ENCODE data around the gene NHLH2. TPM values are rescaled to one million over a fixed set of nuclear protein-coding genes. Genes with fewer than 3 reads are reported as not detected.

The NHLH2 gene
- total RNA-seq, 1 experiment from 2014 or later = not detected

DNA sequence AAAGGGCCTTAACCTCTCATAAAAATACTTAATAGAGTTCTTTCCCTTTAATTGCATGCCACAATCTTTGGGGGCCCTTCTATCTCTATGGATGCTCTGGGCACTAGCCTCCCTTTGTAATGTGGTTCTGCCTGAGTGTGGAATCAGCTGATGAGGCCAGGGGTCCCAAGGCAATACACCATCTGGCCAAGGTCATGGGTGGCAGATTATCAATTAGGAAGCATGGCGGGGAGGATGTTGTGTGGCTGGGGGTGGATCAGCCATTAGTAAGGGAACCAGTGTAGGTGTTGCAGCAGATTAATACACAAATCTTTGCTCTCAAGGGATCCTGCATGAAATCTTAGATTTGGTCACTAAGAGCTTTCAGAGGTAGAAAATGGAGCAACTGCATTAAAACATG lies 35.3 kb downstream of the NHLH2 start:
- H3K4me3 ChIP-seq (ENCODE audit: low read depth in 2 of 2, low read length in 2 of 2) = no peak overlapping the region
- in situ Hi-C loops (cut with HindIII; ENCODE audit: low pct_unique_long_range_greater_than_20kb, low sequenced_read_pairs) = no loop called here
- H3K4me1 ChIP-seq (ENCODE audit: control insufficient read depth, insufficient read depth, low read length) = no peaks in the 10 kb centered on the region
- intact Hi-C loops (cut with micrococcal nuclease; ENCODE audit: unreplicated experiment) = loop anchor here (10.0 kb wide), 1 partner anchor 179 kb away; no protein-coding TSS in a partner anchor
- H3K27me3 ChIP-seq (ENCODE audit: control insufficient read depth, insufficient read depth, low read length) = no peaks in the 10 kb centered on the region
- no TSS peak for BruUV-seq (replicated peaks)
- no peaks in the 10 kb centered on the region for H3K36me3 ChIP-seq (ENCODE audit: control insufficient read depth, insufficient read depth, low read length)
- ATAC-seq (no peak), DNase-seq (ENCODE audit: low read depth, low spot score) (no peak)
- TF ChIP-seq POLR2AphosphoS5 (IDR thresholded peaks at IDR 0.05; ENCODE audit: low read depth, low read length) = no peak
- TF ChIP-seq, protein P1, sequence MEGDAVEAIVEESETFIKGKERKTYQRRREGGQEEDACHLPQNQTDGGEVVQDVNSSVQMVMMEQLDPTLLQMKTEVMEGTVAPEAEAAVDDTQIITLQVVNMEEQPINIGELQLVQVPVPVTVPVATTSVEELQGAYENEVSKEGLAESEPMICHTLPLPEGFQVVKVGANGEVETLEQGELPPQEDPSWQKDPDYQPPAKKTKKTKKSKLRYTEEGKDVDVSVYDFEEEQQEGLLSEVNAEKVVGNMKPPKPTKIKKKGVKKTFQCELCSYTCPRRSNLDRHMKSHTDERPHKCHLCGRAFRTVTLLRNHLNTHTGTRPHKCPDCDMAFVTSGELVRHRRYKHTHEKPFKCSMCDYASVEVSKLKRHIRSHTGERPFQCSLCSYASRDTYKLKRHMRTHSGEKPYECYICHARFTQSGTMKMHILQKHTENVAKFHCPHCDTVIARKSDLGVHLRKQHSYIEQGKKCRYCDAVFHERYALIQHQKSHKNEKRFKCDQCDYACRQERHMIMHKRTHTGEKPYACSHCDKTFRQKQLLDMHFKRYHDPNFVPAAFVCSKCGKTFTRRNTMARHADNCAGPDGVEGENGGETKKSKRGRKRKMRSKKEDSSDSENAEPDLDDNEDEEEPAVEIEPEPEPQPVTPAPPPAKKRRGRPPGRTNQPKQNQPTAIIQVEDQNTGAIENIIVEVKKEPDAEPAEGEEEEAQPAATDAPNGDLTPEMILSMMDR (IDR thresholded peaks at IDR 0.05) = no peak
- no peaks in the 10 kb centered on the region for H3K9me3 ChIP-seq (ENCODE audit: control insufficient read depth, insufficient read depth, low read depth, low read length)
- H3K27ac ChIP-seq (ENCODE audit: low read length) = no peak overlapping the region
- POLR2A ChIA-PET = no interaction called here
- CTCF ChIA-PET = no interaction called here

DNA sequence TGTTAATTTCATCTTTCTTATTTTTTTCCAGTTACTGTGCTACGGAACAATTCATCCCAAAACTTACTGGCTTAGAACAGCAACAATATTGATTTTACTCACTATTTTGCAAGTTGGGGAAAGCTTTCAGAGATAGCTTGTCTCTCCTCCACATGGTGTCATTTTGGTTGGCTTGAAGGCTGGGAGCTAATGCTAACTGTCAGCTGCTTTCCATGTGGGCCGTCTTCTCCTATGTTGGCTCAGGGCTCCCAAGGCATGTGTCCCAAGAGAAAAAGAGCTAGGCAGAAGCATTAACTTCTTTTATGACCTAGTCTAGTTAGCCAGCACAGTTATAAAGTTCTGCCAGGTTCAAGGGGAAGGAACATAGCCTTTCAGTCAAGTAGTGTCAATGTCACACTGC lies 38.5 kb downstream of the NHLH2 start:
- BruUV-seq (replicated peaks) = no TSS peak
- in situ Hi-C loops (cut with HindIII; ENCODE audit: low pct_unique_long_range_greater_than_20kb, low sequenced_read_pairs) = no loop called here
- Histone ChIP-seq H3K4me3 (ENCODE audit: low read depth in 2 of 2, low read length in 2 of 2) (no peak overlapping the region), H3K27me3 (ENCODE audit: control insufficient read depth, insufficient read depth, low read length) (no peaks in the 10 kb centered on the region), H3K27ac (ENCODE audit: low read length) (no peak overlapping the region), H3K4me1 (ENCODE audit: control insufficient read depth, insufficient read depth, low read length) (no peaks in the 10 kb centered on the region), H3K36me3 (ENCODE audit: control insufficient read depth, insufficient read depth, low read length) (no peaks in the 10 kb centered on the region), H3K9me3 (ENCODE audit: control insufficient read depth, insufficient read depth, low read depth, low read length) (no peaks in the 10 kb centered on the region)
- ChIA-PET CTCF (no interaction called here), POLR2A (no interaction called here)
- ATAC-seq = no peak
- intact Hi-C loops (cut with micrococcal nuclease; ENCODE audit: unreplicated experiment) = loop anchor here (10.0 kb wide), 1 partner anchor 182 kb away; no protein-coding TSS in a partner anchor
- TF ChIP-seq TCF7L2 (IDR thresholded peaks at IDR 0.05; ENCODE audit: low read depth, low read length) = no peak
- TF ChIP-seq SIN3A (IDR thresholded peaks at IDR 0.05; ENCODE audit: borderline replicate concordance, insufficient read depth, low read depth, low read length) = no peak
- TF ChIP-seq, protein P1 (IDR thresholded peaks at IDR 0.05) = no peak
- TF ChIP-seq, protein P2, sequence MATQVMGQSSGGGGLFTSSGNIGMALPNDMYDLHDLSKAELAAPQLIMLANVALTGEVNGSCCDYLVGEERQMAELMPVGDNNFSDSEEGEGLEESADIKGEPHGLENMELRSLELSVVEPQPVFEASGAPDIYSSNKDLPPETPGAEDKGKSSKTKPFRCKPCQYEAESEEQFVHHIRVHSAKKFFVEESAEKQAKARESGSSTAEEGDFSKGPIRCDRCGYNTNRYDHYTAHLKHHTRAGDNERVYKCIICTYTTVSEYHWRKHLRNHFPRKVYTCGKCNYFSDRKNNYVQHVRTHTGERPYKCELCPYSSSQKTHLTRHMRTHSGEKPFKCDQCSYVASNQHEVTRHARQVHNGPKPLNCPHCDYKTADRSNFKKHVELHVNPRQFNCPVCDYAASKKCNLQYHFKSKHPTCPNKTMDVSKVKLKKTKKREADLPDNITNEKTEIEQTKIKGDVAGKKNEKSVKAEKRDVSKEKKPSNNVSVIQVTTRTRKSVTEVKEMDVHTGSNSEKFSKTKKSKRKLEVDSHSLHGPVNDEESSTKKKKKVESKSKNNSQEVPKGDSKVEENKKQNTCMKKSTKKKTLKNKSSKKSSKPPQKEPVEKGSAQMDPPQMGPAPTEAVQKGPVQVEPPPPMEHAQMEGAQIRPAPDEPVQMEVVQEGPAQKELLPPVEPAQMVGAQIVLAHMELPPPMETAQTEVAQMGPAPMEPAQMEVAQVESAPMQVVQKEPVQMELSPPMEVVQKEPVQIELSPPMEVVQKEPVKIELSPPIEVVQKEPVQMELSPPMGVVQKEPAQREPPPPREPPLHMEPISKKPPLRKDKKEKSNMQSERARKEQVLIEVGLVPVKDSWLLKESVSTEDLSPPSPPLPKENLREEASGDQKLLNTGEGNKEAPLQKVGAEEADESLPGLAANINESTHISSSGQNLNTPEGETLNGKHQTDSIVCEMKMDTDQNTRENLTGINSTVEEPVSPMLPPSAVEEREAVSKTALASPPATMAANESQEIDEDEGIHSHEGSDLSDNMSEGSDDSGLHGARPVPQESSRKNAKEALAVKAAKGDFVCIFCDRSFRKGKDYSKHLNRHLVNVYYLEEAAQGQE (IDR thresholded peaks at IDR 0.05; ENCODE audit: insufficient read depth in 1 of 2, low read depth in 2 of 2, low read length in 1 of 2) = no peak
- TF ChIP-seq POLR2AphosphoS5 (IDR thresholded peaks at IDR 0.05; ENCODE audit: low read depth, low read length) = no peak
- no peak for DNase-seq (ENCODE audit: low read depth, low spot score)
